Caco-2 (cell line): ENCODE measurements around the gene DEFB113. TPM values are rescaled to one million over a fixed set of nuclear protein-coding genes. Genes with fewer than 3 reads are reported as not detected.

Experiments
- BruUV-seq: library from RNA; stranded (reverse); fragments of 400-500 nt; replicated peaks from 2 replicates; lab custom pipeline; 2021; lab: Mats Ljungman, UMichigan
- CTCF ChIA-PET: fragments of 300-600 bp; sonication (Branson Sonifier 250); formaldehyde crosslinking; loops from one replicate; lab custom pipeline; 2022; ENCODE audit warnings: antibody characterized with exemption; lab: Charles Lee
- POLR2A ChIA-PET: fragments of 300-600 bp; sonication (Branson Sonifier 250); formaldehyde crosslinking; loops from one replicate; lab custom pipeline; 2022; ENCODE audit warnings: antibody characterized with exemption; lab: Charles Lee
- DNase-seq, 2 experiments: peaks; one replicate each; pipeline versions ENCODE4 v3.0.0 to v3.0.0-alpha.2; 2020 to 2022
- H3K27me3 ChIP-seq: replicated peaks from 2 replicates; pipeline ENCODE4 v1.6.0; 2011; ENCODE audit warnings: low read length; ENCODE audit not compliant: control insufficient read depth, insufficient read depth
- H3K36me3 ChIP-seq: 2 replicates; pipeline ENCODE4 v1.5.1; 2011; ENCODE audit warnings: low read length; ENCODE audit not compliant: control insufficient read depth, insufficient read depth
- H3K4me1 ChIP-seq: fragments of 250-450 bp; sonication (Bioruptor Pico); 2 replicates; pipeline ENCODE4 v1.5.1; 2020; ENCODE audit warnings: mild to moderate bottlenecking
- H3K4me3 ChIP-seq: 2 replicates; pipeline ENCODE4 v1.5.1; 2011; ENCODE audit warnings: low read depth, mild to moderate bottlenecking, control low read depth, low read length
- H3K9me3 ChIP-seq: fragments of 250-450 bp; sonication (Bioruptor Pico); 2 replicates; pipeline ENCODE4 v1.5.1; 2020; ENCODE audit warnings: mild to moderate bottlenecking, moderate library complexity
- H3K27ac Mint-ChIP-seq: one replicate; pipeline ENCODE4 v1.8.0; 2022; ENCODE audit warnings: mixed read lengths; ENCODE audit not compliant: unreplicated experiment
- H3K27me3 Mint-ChIP-seq: one replicate; pipeline ENCODE4 v1.8.0; 2022; ENCODE audit warnings: mixed read lengths; ENCODE audit not compliant: insufficient read depth, unreplicated experiment
- H3K36me3 Mint-ChIP-seq: one replicate; pipeline ENCODE4 v1.8.0; 2022; ENCODE audit warnings: mild to moderate bottlenecking, mixed read lengths; ENCODE audit not compliant: insufficient read depth, unreplicated experiment
- H3K4me1 Mint-ChIP-seq: one replicate; pipeline ENCODE4 v1.8.0; 2022; ENCODE audit warnings: low read depth, mixed read lengths; ENCODE audit not compliant: unreplicated experiment
- H3K4me3 Mint-ChIP-seq: one replicate; pipeline ENCODE4 v1.8.0; 2022; ENCODE audit warnings: mild to moderate bottlenecking, moderate library complexity, mixed read lengths; ENCODE audit not compliant: unreplicated experiment
- H3K9me3 Mint-ChIP-seq: one replicate; pipeline ENCODE4 v1.8.0; 2022; ENCODE audit warnings: mixed read lengths; ENCODE audit not compliant: unreplicated experiment
- intact Hi-C: fragments of 100-400 bp; cut with micrococcal nuclease; formaldehyde crosslinking; loops from one replicate; pipeline ENCODE4 v1.10.0; 2022; ENCODE audit not compliant: unreplicated experiment
- total RNA-seq: library from RNA; stranded (reverse); gene quantifications from 2 replicates; pipeline ENCODE4 v1.2.3, GENCODE V29; 2022
- TF ChIP-seq, protein P1 (sequence below), 2 experiments: fragments of 200-600 bp in 1 of 2; IDR thresholded peaks; 1 replicate in 1 of 2; 2 replicates in 1 of 2; pipeline versions ENCODE4 v1.5.1 to v1.8.0; 2011 to 2022; ENCODE audit warnings: antibody characterized with exemption in 1 of 2, control low read depth in 1 of 2, inconsistent platforms in 1 of 2, low read depth in 1 of 2, low read length in 1 of 2, mild to moderate bottlenecking in 1 of 2, moderate library complexity in 1 of 2; ENCODE audit not compliant: insufficient read depth in 1 of 2, severe bottlenecking in 1 of 2, unreplicated experiment in 1 of 2

Gene DEFB113
- total RNA-seq, 1 experiment from 2014 or later, result not detected

DNA sequence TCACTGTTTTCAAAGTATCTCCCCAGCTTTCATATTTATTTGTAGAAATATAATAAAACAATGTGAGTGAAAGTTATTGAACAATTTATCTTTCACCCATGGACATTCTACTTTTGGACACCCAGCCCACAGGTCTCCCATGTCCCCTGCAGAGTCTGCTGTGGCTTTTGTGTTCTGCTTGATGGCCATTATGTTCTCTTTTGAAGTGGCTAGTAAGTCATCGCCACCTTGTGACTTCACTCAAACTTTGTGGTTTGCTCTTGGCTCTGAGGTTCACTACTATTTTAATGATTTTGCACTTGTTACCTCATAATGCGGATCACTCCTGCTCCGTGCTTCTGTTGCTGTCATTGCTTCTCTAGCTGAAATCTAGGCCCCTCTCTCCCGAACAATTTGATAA lies 10.2 kb upstream of the DEFB113 start:
- no peaks in the 10 kb centered on the region for H3K27me3 Mint-ChIP-seq
- no peaks in the 10 kb centered on the region for H3K9me3 ChIP-seq
- no peaks in the 10 kb centered on the region for H3K4me1 ChIP-seq
- CTCF ChIA-PET, result no interaction called here
- TF ChIP-seq, protein P1, sequence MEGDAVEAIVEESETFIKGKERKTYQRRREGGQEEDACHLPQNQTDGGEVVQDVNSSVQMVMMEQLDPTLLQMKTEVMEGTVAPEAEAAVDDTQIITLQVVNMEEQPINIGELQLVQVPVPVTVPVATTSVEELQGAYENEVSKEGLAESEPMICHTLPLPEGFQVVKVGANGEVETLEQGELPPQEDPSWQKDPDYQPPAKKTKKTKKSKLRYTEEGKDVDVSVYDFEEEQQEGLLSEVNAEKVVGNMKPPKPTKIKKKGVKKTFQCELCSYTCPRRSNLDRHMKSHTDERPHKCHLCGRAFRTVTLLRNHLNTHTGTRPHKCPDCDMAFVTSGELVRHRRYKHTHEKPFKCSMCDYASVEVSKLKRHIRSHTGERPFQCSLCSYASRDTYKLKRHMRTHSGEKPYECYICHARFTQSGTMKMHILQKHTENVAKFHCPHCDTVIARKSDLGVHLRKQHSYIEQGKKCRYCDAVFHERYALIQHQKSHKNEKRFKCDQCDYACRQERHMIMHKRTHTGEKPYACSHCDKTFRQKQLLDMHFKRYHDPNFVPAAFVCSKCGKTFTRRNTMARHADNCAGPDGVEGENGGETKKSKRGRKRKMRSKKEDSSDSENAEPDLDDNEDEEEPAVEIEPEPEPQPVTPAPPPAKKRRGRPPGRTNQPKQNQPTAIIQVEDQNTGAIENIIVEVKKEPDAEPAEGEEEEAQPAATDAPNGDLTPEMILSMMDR (IDR thresholded peaks at IDR 0.05; ENCODE audit: insufficient read depth in 1 of 2, low read depth in 1 of 2, low read length in 1 of 2, severe bottlenecking in 1 of 2, unreplicated experiment in 1 of 2), result no peak
- no peak overlapping the region for H3K4me3 Mint-ChIP-seq
- no peaks in the 10 kb centered on the region for H3K36me3 ChIP-seq
- no peaks in the 10 kb centered on the region for H3K36me3 Mint-ChIP-seq
- POLR2A ChIA-PET, result no interaction called here
- H3K27me3 ChIP-seq, result no peaks in the 10 kb centered on the region
- no peak for DNase-seq
- intact Hi-C loops, result no loop called here
- no peaks in the 10 kb centered on the region for H3K9me3 Mint-ChIP-seq
- no TSS peak for BruUV-seq
- no peak overlapping the region for H3K4me3 ChIP-seq
- no peaks in the 10 kb centered on the region for H3K4me1 Mint-ChIP-seq
- H3K27ac Mint-ChIP-seq, result no peak overlapping the region

DNA sequence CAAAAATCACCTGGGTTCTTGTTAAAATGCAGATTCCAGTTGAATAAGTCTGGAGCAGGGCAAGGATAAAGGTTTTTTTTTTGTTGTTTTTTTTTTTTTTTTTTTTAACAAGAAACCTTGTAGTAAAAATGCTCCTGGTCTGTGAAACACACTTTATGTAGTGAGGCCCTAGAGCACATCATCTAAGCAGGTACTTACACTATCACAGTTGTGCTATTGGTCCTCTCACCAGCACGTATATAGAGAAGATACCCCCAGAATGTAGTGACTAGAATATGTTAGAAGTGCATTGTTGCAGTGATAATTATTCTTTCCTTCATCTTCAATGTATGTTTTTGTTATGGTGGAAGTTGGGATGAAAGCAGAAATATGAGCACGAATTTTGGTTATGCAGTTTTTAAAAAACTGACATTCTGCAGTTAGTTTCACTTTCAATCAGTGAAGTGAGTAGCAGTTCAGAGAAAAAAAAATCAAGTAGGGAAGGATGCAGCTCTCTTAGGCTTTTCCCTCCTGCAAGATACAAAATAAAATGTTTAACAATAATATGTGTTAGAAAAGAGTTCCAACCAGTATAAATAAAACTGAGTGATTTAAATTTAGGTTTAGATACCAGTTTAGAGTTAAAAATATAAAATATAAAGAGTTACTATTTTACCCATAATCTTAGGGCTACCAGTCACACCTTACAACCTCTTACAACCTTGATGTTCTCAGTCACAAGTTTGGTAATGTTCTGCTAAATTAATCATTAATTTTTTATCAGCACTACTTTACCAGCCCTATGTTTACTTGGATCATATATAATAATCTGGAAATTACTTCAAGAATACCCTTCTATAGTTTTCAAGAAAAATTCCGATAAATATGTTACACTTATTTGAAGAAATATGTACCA lies 9.2 kb upstream of the DEFB113 start:
- no TSS peak for BruUV-seq
- Mint-ChIP-seq H3K9me3 (no peaks in the 10 kb centered on the region), H3K4me1 (no peaks in the 10 kb centered on the region), H3K36me3 (no peaks in the 10 kb centered on the region), H3K4me3 (no peak overlapping the region), H3K27ac (no peak overlapping the region), H3K27me3 (no peaks in the 10 kb centered on the region)
- Histone ChIP-seq H3K9me3 (no peaks in the 10 kb centered on the region), H3K4me3 (no peak overlapping the region), H3K4me1 (no peaks in the 10 kb centered on the region), H3K27me3 (no peaks in the 10 kb centered on the region), H3K36me3 (no peaks in the 10 kb centered on the region)
- CTCF ChIA-PET, result no interaction called here
- intact Hi-C loops, result no loop called here
- POLR2A ChIA-PET, result no interaction called here
- TF ChIP-seq, protein P1 (IDR thresholded peaks at IDR 0.05; ENCODE audit: insufficient read depth in 1 of 2, low read depth in 1 of 2, low read length in 1 of 2, severe bottlenecking in 1 of 2, unreplicated experiment in 1 of 2), result no peak
- DNase-seq, result no peak

DNA sequence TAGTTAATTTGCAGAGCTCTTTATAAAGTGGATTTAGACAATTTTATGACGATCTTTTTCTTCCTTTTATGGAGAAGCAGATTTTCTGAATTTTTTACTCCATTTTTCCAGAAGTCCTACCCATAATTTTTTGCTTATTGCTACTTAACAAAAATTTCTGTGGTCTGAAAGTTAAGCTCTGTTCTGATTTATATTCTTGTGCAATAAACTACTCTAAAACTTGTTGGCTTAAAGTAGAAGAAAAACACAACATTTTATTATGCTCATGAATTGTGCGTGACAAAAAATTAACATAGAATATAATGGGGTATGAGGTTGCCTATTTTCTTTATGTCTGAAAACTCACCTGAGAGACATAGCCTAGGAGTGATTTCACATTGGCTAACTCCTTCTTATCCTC lies 2.6 kb downstream of the DEFB113 start:
- Mint-ChIP-seq H3K4me3 (no peak overlapping the region), H3K27ac (no peak overlapping the region), H3K36me3 (no peaks in the 10 kb centered on the region), H3K9me3 (no peaks in the 10 kb centered on the region), H3K27me3 (no peaks in the 10 kb centered on the region), H3K4me1 (no peaks in the 10 kb centered on the region)
- no peak for DNase-seq
- TF ChIP-seq, protein P1 (IDR thresholded peaks at IDR 0.05; ENCODE audit: insufficient read depth in 1 of 2, low read depth in 1 of 2, low read length in 1 of 2, severe bottlenecking in 1 of 2, unreplicated experiment in 1 of 2), result no peak
- no peaks in the 10 kb centered on the region for H3K36me3 ChIP-seq
- H3K4me3 ChIP-seq, result no peak overlapping the region
- BruUV-seq, result no TSS peak
- no peaks in the 10 kb centered on the region for H3K27me3 ChIP-seq
- POLR2A ChIA-PET, result no interaction called here
- no peaks in the 10 kb centered on the region for H3K9me3 ChIP-seq
- CTCF ChIA-PET, result no interaction called here
- no peaks in the 10 kb centered on the region for H3K4me1 ChIP-seq
- intact Hi-C loops, result no loop called here
